Erythroblast (primary cell): Measurements from ENCODE around the gene FRZB.

Experiments
- GATA1 ChIP-seq: IDR thresholded peaks from 2 replicates; pipeline ENCODE4 v1.6.1; 2011; ENCODE audit warnings: low read depth, mild to moderate bottlenecking, control low read depth, low read length, moderate library complexity
- POLR2A ChIP-seq: IDR thresholded peaks from 2 replicates; pipeline ENCODE4 v1.6.1; 2011; ENCODE audit warnings: mild to moderate bottlenecking, low read length

DNA sequence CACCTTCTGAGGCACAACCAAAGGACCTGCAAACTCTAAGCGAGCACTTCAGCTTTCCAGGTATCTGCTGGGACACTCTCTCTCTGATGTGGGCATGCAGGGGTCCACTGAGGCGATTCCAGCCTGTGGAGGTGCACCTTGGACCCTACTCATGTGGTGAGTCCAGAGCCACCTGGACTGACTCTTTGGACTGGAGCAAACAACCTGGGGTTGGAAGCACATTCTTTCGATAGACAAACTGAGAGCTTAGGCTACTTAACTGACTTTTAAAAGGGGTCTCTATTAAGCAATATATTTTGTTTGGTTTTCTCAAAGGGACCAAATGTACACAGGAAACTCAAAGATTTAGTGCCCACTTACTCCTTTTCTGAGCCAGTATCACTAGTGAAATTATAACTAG lies 51.6 kb downstream of the FRZB start:
- TF ChIP-seq POLR2A (no peak), GATA1 (no peak)
